Renal pelvis (tissue), 12 donors: ENCODE results near the gene CCDC146. TPM values are rescaled to one million over a fixed set of nuclear protein-coding genes. Genes with fewer than 3 reads are reported as not detected.
"Not testable (repeated sequence)": the region's sequence is repeated elsewhere in the genome, so short reads cannot be mapped to it uniquely, and the experiment has no call there.

Experiments used
- DNase-seq: peaks from one replicate; pipeline ENCODE4 v3.0.0-alpha.2; 2013
- long read RNA-seq, 16 experiments: transcript quantifications; one replicate each; lab custom pipeline, GENCODE V29; 2026
- polyA plus RNA-seq, 3 donors: library from polyadenylated mRNA; unstranded; fragments of 120-200 nt; gene quantifications; one replicate each; pipeline ENCODE4 v1.2.1, GENCODE V29; 2013; ENCODE audit not compliant: insufficient read length in 3 of 3

The CCDC146 gene
- 10 to 100 TPM; 17.7 to 30.4 (median 27.9) TPM for polyA plus RNA-seq
- long read RNA-seq, donor 1, partial matches to known transcripts = 0 of 6 reads
- long read RNA-seq, donor 1, other reads (novel, unspliced or antisense) = 0 of 6 reads
- long read RNA-seq, donor 2, transcript CCDC146-204 (5 exons, 1,554 nt) = major isoform, 7 of 8 reads
- long read RNA-seq, donor 2, partial matches to known transcripts = 0 of 8 reads
- long read RNA-seq, donor 2, other reads (novel, unspliced or antisense) = 0 of 8 reads
- long read RNA-seq, donor 3, transcript CCDC146-204 (5 exons, 1,554 nt) = major isoform, 10 of 12 reads
- long read RNA-seq, donor 3, partial matches to known transcripts = 0 of 12 reads
- long read RNA-seq, donor 3, other reads (novel, unspliced or antisense) = 0 of 12 reads
- long read RNA-seq, donor 4, transcript CCDC146-204 (5 exons, 1,554 nt) = major isoform, 6 of 8 reads
- long read RNA-seq, donor 4, partial matches to known transcripts = 0 of 8 reads
- long read RNA-seq, donor 4, other reads (novel, unspliced or antisense) = 0 of 8 reads
- long read RNA-seq, donor 5 = 0 reads
- long read RNA-seq, donor 6, transcript CCDC146-204 (5 exons, 1,554 nt) = major isoform, 7 of 72 reads
- long read RNA-seq, donor 6, partial matches to known transcripts = 64 of 72 reads
- long read RNA-seq, donor 6, other reads (novel, unspliced or antisense) = 0 of 72 reads
- long read RNA-seq, donor 7, partial matches to known transcripts = 0 of 3 reads
- long read RNA-seq, donor 7, other reads (novel, unspliced or antisense) = 0 of 3 reads
- long read RNA-seq, donor 8, partial matches to known transcripts = 0 of 3 reads
- long read RNA-seq, donor 8, other reads (novel, unspliced or antisense) = 0 of 3 reads
- long read RNA-seq, donor 9, transcript CCDC146-204 (5 exons, 1,554 nt) = major isoform, 5 of 6 reads
- long read RNA-seq, donor 9, partial matches to known transcripts = 0 of 6 reads
- long read RNA-seq, donor 9, other reads (novel, unspliced or antisense) = 0 of 6 reads
- long read RNA-seq, donor 10, partial matches to known transcripts = 36 of 42 reads
- long read RNA-seq, donor 10, other reads (novel, unspliced or antisense) = 0 of 42 reads
- long read RNA-seq, donor 11, partial matches to known transcripts = 27 of 30 reads
- long read RNA-seq, donor 11, other reads (novel, unspliced or antisense) = 0 of 30 reads
- long read RNA-seq, donor 12, transcript CCDC146-204 (5 exons, 1,554 nt) = major isoform, 8 of 54 reads
- long read RNA-seq, donor 12, partial matches to known transcripts = 0 of 54 reads
- long read RNA-seq, donor 12, other reads (novel, unspliced or antisense) = 43 of 54 reads
- long read RNA-seq, donor 13, partial matches to known transcripts = 22 of 25 reads
- long read RNA-seq, donor 13, other reads (novel, unspliced or antisense) = 0 of 25 reads
- long read RNA-seq, donor 14, partial matches to known transcripts = 68 of 73 reads
- long read RNA-seq, donor 14, other reads (novel, unspliced or antisense) = 0 of 73 reads
- long read RNA-seq, donor 15, partial matches to known transcripts = 59 of 63 reads
- long read RNA-seq, donor 15, other reads (novel, unspliced or antisense) = 0 of 63 reads
- long read RNA-seq, donor 16, transcript CCDC146-204 (5 exons, 1,554 nt) = major isoform, 7 of 9 reads
- long read RNA-seq, donor 16, partial matches to known transcripts = 0 of 9 reads
- long read RNA-seq, donor 16, other reads (novel, unspliced or antisense) = 0 of 9 reads

DNA sequence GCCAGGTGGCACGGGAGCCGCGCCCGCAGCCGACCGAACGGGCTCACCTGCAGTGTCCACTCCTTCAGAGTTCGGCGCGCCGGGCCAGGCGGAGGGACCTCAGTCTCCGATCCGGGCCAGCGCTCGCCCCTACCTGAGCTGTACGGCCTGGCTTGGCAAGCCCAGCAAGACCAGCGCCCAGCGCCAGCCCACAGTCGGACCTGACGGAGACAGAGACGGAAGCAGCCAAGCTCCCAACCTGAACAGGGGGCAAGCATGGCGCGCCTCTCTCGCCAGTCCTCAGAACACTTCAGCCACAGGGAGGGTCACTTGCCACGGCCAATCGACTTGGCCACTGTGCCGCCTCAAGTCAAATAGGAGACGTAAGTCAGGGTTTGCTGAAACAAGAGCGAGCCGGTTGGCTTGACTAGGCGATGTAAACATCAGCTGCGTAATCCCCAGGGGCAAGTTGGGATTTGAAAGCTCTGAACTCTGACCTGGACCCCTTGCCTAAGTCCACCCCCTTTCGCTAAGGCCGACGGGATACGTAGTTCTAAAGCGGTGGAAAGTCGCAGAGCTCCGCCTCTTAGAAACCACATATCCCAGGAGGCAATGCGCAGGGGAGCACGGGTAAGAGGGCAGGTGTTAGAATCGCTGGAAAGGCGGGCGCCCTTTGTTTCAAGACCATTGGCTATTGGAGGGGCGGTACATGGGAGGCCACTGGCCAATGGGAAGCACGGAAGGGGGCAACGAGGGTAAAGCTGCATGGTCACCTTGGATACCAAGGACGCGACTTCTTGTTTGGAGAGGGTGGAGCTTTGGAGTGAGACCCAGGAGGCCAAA is at the start of gene CCDC146:
TSS of gene CCDC146 (plus strand) at position 756 of the 822 bp plus-strand sequence. CDS start 45,054 bp downstream, outside the sequence.
- DNase-seq = peak; percentile 99

DNA sequence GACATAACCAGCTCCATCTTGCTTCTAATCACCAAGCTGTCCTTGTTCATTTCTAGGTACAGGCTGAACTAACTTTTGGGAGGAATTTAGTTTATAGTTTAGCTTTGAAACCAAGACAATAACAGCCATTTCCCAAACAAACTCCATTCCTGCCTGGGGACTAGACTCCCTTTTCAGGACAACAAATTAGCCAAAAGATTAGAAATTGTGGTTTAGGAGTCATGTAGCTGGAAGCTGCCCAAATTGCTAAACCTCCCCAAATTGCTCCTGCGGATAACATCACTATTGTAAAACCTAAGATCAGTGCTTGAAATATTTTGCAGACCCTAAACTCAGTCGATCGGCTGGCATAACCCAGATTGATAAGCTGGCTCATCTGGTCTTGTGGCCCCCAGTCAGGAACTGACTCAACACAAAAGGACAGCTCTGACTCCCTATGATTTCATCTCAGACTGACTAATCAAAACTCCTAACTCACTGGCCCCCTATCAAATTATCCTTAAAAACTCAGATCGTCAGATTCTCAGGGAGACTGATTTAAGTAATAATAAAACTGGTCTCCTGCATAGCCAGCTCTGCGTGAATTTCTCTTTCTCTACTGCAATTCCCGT is 47.5 kb upstream of the CCDC146 start:
- not testable (repeated sequence) for DNase-seq

- not testable (repeated sequence) for DNase-seq
These were observed 45.4 kb upstream of the CCDC146 start for GRCh38 chr7:77077060-77077459.

GRCh38 chr7:77079112-77079511 is 43.3 kb upstream of the CCDC146 start:
- DNase-seq = not testable (repeated sequence)

GRCh38 chr7:77079624-77080023 is 42.8 kb upstream of the CCDC146 start:
- not testable (repeated sequence) for DNase-seq

- DNase-seq = not testable (repeated sequence)
These were observed 42.2 kb upstream of the CCDC146 start for GRCh38 chr7:77080236-77080635.

DNA sequence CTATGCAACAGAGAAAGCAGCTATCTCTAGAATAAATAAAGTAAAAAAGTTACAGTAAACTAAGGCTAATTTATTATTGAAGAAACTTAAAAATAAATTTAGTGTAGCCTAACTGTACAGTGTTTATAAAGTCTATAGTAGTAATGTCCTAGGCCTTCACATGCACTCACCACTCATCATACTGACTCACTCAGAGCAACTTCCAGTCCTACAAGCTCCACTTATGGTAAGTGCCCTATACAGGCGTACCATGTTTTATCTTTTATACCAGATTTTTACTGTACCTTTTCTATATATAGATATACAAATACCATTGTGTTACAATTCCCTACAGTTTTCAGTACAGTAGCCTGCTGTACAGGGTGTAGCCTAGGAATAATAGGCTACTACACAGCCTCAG is 40.2 kb upstream of the CCDC146 start:
- DNase-seq = not testable (repeated sequence)

DNA sequence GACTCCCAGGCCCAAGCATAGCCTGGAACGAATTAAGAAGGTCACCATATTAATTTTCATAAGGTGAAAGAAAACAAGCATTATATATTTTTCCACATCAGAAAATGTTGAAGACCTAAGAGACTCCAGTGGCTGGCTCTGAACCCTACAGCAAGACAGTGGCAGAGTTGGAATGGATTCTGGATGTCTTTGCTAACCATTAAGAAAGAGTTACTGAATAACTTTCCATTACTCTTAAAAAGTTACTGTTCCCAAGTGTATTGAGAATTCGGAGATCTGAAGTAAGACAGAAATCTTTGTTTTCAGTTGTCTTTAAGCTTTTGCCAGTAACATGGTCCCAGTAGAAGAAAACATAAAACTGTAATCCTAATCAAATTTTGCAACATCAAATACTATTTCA is 30.1 kb upstream of the CCDC146 start:
- not testable (repeated sequence) for DNase-seq

GRCh38 chr7:77100501-77100900 is 21.9 kb upstream of the CCDC146 start:
- not testable (repeated sequence) for DNase-seq

- not testable (repeated sequence) for DNase-seq
These were observed 21.2 kb upstream of the CCDC146 start for GRCh38 chr7:77101187-77101586.

DNA sequence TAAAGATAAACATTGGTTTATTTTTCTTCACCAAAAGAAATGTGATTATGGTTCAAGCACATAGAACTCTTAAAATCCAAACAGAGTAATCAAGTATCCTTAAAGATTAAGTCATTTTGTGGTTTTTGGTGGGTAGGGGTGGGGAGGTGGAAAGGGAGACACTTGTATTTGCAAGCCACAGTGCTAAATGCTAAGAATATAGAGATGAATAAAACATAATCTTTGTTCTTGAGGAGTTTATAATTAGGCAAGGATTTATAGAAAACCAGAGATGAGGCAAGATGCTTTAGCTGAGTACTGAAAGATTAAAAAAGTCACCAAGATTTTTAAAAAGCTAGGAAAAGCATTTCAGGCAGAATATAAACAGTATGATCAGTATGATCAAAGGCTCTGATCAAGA is 19.7 kb upstream of the CCDC146 start:
- DNase-seq = not testable (repeated sequence)

- not testable (repeated sequence) for DNase-seq
These were observed 16.5 kb upstream of the CCDC146 start for GRCh38 chr7:77105904-77106303.

GRCh38 chr7:77107659-77108058 is 14.8 kb upstream of the CCDC146 start:
- not testable (repeated sequence) for DNase-seq

DNA sequence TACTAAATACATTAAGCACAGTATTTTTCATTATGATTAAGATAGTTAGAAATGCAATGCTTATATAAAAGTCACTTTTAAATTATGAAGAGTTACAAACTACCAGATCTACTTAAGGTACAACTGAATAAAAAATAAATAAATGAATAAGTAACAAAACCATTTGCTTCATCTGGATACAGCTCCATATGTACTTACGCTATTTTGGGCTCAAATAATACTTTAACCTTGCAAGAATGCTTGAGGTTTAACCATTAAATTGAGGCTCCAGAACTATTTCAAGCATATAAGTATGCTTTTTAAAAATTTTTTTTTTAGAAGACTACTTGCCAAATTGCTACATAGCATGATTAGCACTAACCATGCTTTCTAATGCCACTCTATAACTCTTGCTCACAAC is 14.1 kb upstream of the CCDC146 start:
- not testable (repeated sequence) for DNase-seq

GRCh38 chr7:77112719-77113306 is 9.6 kb upstream of the CCDC146 start:
- DNase-seq = not testable (repeated sequence)

GRCh38 chr7:77125486-77125885 is 3.1 kb downstream of the CCDC146 start:
- not testable (repeated sequence) for DNase-seq

DNA sequence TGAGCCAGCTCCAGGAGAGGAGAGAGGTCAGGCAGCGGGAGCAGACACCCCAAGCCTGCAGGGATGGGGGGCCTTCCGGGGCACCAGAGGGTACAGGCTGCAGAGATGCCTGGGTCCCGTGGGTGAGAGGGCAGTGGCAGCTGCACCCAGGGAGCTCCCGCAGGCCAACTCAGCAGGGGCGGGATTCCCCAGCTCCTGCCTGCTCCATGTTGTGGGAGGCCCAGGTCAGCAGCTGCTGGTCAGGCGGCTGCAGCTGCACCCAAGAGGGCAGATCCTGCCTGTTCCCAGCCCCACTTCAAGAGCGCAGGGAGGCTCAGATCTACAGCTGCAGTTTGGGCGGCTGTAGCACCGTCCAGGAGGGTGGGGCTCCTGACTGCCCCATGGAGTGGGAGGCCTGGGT is 4.6 kb downstream of the CCDC146 start:
- DNase-seq = not testable (repeated sequence)

DNA sequence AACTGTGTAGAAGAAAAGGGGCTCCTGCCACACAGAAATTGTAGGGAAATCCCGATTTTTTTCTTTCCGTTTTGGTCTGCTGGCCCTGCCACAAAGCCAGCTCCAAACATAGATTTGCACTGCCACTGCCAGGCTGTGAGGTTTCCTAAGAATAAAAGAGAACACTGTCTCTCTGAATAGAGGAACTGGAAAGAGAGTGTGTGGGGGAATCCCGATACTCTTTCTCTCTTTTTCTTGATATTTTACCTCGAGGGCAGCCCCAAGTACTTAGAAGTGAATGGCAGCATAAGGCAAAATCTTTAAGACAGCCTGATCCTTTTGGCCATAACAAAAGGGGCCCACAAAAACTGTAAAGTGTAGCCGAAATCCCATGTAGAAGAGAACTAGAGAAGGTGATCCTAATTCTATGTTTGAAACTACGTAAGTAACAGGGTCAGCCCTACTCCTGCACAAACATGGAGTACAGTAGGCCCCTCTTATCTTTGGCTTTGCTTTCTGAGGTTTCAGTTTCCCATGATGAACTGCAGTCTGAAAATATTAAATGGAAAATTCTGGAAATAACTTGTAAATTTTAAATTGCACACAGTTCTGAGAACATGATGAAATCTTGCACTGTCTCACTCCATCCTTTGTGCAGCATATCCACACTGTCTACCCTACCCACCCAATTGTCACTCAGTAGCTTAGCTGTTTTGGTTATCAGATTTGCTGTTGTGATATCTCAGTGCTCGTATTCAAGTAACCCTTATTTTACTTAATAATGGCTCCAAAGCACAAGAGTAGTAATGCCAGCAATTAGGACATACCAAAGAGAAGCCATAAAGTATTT is 6.4 kb downstream of the CCDC146 start:
- DNase-seq = not testable (repeated sequence)
